Measurements from ENCODE around the gene FAHD2B. TPM values are rescaled to one million over a fixed set of nuclear protein-coding genes. Genes with fewer than 3 reads are reported as not detected.
"Not testable (repeated sequence)": the region's sequence is repeated elsewhere in the genome, so short reads cannot be mapped to it uniquely, and the experiment has no call there.

The FAHD2B gene
- total RNA-seq, 6 donors from 2014 or later, result 4.1 to 16.9 (median 8.9) TPM

- TF ChIP-seq CTCF (IDR thresholded peaks at IDR 0.05) (no peak), POLR2AphosphoS5 (IDR thresholded peaks at IDR 0.05) (no peak), POLR2A (IDR thresholded peaks at IDR 0.05) (no peak), EP300 (IDR thresholded peaks at IDR 0.05) (no peak)
- Histone ChIP-seq H3K27ac (no peak overlapping the region), H3K4me1 (no peaks in the 10 kb centered on the region), H3K4me3 (no peak overlapping the region), H3K9me3 (peaks cover 0 to 7% (median 0%) of the 10 kb centered on the region in 4 donors), H3K36me3 (no peaks in the 10 kb centered on the region), H3K27me3 (no peaks in the 10 kb centered on the region)
- WGBS, 2 donors, result 79 to 81% methylated on average over 1 of the region's 1 CpG
- ATAC-seq (ENCODE audit: low FRiP score in 2 of 2) (peak in 1 of 2 donors; percentile 69), DNase-seq (no peak)
Measured at GRCh38 chr2:97068074-97068473, 26.6 kb downstream of the FAHD2B start.

GRCh38 chr2:97067279-97068004 lies 27.2 kb downstream of the FAHD2B start:
- H3K27me3 ChIP-seq, result no peaks in the 10 kb centered on the region
- 75 to 77% methylated on average over 5 of the region's 5 CpGs for WGBS, 2 donors
- DNase-seq (no peak), ATAC-seq (ENCODE audit: low FRiP score in 2 of 2) (peak in 1 of 2 donors; percentile 62)
- TF ChIP-seq CTCF (IDR thresholded peaks at IDR 0.05) (no peak), EP300 (IDR thresholded peaks at IDR 0.05) (no peak), POLR2AphosphoS5 (IDR thresholded peaks at IDR 0.05) (no peak), POLR2A (IDR thresholded peaks at IDR 0.05) (no peak)
- H3K9me3 ChIP-seq, result peaks cover 0 to 7% (median 0%) of the 10 kb centered on the region in 4 donors
- no peak overlapping the region for H3K4me3 ChIP-seq
- H3K27ac ChIP-seq, result no peak overlapping the region
- H3K4me1 ChIP-seq, result no peaks in the 10 kb centered on the region
- no peaks in the 10 kb centered on the region for H3K36me3 ChIP-seq

GRCh38 chr2:97066030-97066429 lies 28.7 kb downstream of the FAHD2B start:
- not testable (repeated sequence) for ATAC-seq (ENCODE audit: low FRiP score in 2 of 2); H3K4me3 ChIP-seq; H3K27me3 ChIP-seq; H3K9me3 ChIP-seq; H3K36me3 ChIP-seq; H3K4me1 ChIP-seq; H3K27ac ChIP-seq; DNase-seq
- 69 to 83% methylated on average over 5 of the region's 5 CpGs for WGBS, 2 donors

DNA sequence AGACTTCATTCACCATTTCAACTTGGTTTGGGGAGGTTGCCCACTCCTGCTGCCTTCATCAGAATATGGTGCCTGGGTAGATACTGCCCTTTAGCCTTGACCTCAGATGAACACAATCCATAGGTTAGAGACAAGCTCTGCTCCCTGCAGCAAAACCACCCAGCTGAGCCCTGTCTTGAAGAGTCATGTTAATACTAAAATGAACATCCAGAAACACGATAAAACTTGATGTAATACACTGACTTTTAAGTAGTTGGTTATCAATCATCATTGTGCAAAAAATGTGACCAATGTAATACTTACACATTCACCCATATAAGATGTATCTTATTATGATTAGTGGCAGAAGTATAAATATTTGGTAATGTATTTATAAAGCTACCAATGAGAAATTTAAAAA lies 32.7 kb downstream of the FAHD2B start:
- 79 to 88% methylated on average over 1 of the region's 1 CpG for WGBS, 2 donors
- not testable (repeated sequence) for H3K36me3 ChIP-seq; H3K27me3 ChIP-seq; H3K4me3 ChIP-seq; H3K4me1 ChIP-seq; H3K27ac ChIP-seq; DNase-seq; H3K9me3 ChIP-seq; ATAC-seq (ENCODE audit: low FRiP score in 2 of 2)

DNA sequence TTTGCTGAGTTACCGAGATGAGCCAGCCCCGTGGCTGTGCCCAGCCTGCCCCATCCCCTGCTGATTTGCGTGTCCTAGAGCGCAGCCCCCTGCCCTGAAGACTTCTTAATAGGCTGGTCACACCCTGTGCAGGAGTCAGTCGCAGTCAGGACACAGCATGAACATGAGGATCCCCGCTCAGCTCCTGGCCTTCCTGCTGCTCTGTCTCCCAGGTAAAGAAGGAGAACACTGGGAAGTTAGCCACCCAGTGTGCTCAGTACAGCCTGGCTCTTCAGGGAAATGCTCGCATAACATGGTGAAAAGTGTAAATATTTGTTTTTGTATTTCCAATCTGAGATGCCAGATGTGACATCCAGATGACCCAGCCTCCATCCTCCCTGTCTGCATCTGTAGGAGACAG lies 34.9 kb downstream of the FAHD2B start:
- WGBS, 2 donors, result 58 to 64% methylated on average over 6 to 7 of the region's 7 CpGs
- H3K27ac ChIP-seq; H3K27me3 ChIP-seq; H3K9me3 ChIP-seq; H3K4me3 ChIP-seq; H3K36me3 ChIP-seq; ATAC-seq (ENCODE audit: low FRiP score in 2 of 2); H3K4me1 ChIP-seq: not testable (repeated sequence)
- peak in 1 of 2 donors; percentile 36 for DNase-seq

GRCh38 chr2:97056150-97056549 lies 38.5 kb downstream of the FAHD2B start:
- H3K4me3 ChIP-seq; DNase-seq; ATAC-seq (ENCODE audit: low FRiP score in 2 of 2); H3K27me3 ChIP-seq; H3K4me1 ChIP-seq; H3K36me3 ChIP-seq; H3K27ac ChIP-seq; H3K9me3 ChIP-seq: not testable (repeated sequence)
- WGBS, 2 donors, result 67 to 82% methylated on average over 3 of the region's 3 CpGs

DNA sequence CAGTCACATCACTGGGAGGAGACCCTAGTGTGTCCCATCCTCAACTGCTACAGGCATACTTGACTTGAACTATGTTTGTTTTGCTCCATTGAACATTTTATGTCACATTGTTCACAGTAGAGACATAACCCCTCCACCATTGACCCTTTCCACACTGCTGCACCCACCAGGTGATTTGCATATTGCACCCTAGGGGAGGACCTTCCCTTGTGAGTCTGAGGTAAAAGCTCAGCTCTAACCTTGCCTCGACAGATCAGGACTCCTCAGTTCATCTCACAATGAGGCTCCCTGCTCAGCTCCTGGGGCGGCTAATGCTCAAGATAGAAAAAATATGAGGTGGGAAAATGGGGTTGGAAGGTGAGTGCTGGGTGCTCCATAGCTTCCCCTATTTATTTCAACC lies 44.6 kb downstream of the FAHD2B start:
- not testable (repeated sequence) for H3K9me3 ChIP-seq

DNA sequence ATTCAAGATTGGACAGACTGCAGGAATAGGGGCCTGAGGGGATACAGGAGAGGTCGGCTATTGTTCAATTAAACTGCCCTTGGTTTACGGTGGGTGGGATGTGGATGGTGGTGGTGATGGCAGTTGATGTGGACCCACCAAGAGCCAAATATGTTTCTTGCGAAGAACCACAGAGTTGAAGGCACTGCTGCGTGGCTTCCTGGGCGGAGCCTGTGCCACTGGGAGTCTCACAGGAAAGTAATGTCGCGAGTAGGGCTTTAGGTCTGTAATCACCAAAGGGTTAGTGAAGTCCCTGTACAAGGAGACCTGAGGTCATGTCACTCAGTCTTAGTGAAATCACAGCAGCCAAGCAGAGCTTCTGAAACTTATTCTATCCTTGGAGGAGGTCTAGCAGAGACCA lies 46.2 kb downstream of the FAHD2B start:
- not testable (repeated sequence) for H3K4me1 ChIP-seq; DNase-seq; H3K4me3 ChIP-seq; H3K36me3 ChIP-seq; H3K9me3 ChIP-seq; H3K27me3 ChIP-seq; H3K27ac ChIP-seq; ATAC-seq (ENCODE audit: low FRiP score in 2 of 2)
- 71 to 73% methylated on average over 6 to 7 of the region's 7 CpGs for WGBS, 2 donors

More for the DNA sequence above, 44.6 kb downstream of the FAHD2B start:
- not testable (repeated sequence) for H3K36me3 ChIP-seq, H3K27ac ChIP-seq, DNase-seq, H3K27me3 ChIP-seq, H3K4me3 ChIP-seq, H3K4me1 ChIP-seq
- peak in 1 of 2 donors; percentile 34 for ATAC-seq (ENCODE audit: low FRiP score in 2 of 2)
- 75 to 88% methylated on average over 1 to 2 of the region's 2 CpGs for WGBS, 2 donors

GRCh38 chr2:97046676-97047075 lies 48.0 kb downstream of the FAHD2B start:
- not testable (repeated sequence) for ATAC-seq (ENCODE audit: low FRiP score in 2 of 2); H3K36me3 ChIP-seq; H3K27ac ChIP-seq; DNase-seq; H3K4me1 ChIP-seq; H3K9me3 ChIP-seq; H3K4me3 ChIP-seq; H3K27me3 ChIP-seq
- 58 to 97% methylated on average over 2 to 3 of the region's 3 CpGs for WGBS, 2 donors

DNA sequence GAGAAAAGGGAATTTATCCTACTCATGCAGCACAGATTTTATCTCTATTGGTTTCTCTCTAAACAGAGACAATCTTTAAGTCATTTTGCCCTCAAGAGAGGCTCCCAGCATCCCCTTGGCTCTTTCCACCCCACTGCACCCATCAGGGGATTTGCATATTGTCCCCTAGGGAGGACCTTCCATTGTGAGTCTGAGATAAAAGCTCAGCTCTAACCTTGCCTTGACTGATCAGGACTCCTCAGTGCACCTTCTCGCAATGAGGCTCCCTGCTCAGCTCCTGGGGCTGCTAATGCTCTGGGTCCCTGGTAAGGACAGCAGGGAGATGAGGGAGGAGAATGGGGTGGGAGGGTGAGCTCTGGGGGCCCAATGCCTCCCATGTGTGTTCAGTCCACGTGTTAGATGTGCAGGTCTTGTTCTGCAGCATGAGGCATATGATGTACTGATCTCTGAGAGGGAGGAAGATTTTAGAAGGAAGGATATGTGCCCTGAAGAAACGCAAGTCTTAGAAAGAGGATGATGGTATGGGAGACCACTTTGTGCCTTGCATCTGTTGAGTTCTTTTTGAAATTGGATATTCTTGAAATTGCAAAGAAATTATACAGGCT lies 48.7 kb downstream of the FAHD2B start:
- H3K36me3 ChIP-seq; DNase-seq; H3K27ac ChIP-seq; H3K9me3 ChIP-seq; H3K4me1 ChIP-seq; H3K4me3 ChIP-seq; H3K27me3 ChIP-seq; ATAC-seq (ENCODE audit: low FRiP score in 2 of 2): not testable (repeated sequence)
- 63 to 70% methylated on average over 3 of the region's 3 CpGs for WGBS, 2 donors

Data from upper lobe of left lung (tissue), 6 donors.